SK-N-SH treated with all-trans-retinoic acid at 6 μM for 48 hours (cell line): ENCODE measurements around the gene NXPH2.

Experiments
- ARNTL ChIP-seq: fragments of 450-650 bp; formaldehyde crosslinking; IDR thresholded peaks from 2 replicates; pipeline ENCODE4 v1.5.0; 2020; ENCODE audit warnings: low read depth, mild to moderate bottlenecking, moderate library complexity, borderline replicate concordance
- BACH2 ChIP-seq: fragments of 250-450 bp; sonication (Bioruptor Pico); IDR thresholded peaks from 2 replicates; pipeline ENCODE4 v1.9.0; 2021; ENCODE audit warnings: mild to moderate bottlenecking, borderline replicate concordance
- CSDC2 ChIP-seq: fragments of 250-450 bp; sonication (Bioruptor Pico); IDR thresholded peaks from 2 replicates; pipeline ENCODE4 v1.5.0; 2020; ENCODE audit warnings: mild to moderate bottlenecking, moderate library complexity
- OSR1 ChIP-seq: fragments of 250-450 bp; sonication (Bioruptor Pico); IDR thresholded peaks from 2 replicates; pipeline ENCODE4 v1.8.0; 2022; ENCODE audit warnings: moderate library complexity, mild to moderate bottlenecking, inconsistent platforms
- RARB ChIP-seq: fragments of 250-450 bp; sonication (Bioruptor Pico); IDR thresholded peaks from 2 replicates; pipeline ENCODE4 v1.8.0; 2021; ENCODE audit warnings: mild to moderate bottlenecking, moderate library complexity
- SNAI2 ChIP-seq: fragments of 250-450 bp; sonication (Bioruptor Pico); IDR thresholded peaks from 2 replicates; pipeline ENCODE4 v1.5.0; 2020; ENCODE audit warnings: mild to moderate bottlenecking, moderate library complexity
- TOX ChIP-seq: fragments of 250-450 bp; sonication (Bioruptor Pico); IDR thresholded peaks from 2 replicates; pipeline ENCODE4 v1.8.0; 2021; ENCODE audit warnings: mild to moderate bottlenecking, moderate library complexity, borderline replicate concordance
- ZC3H10 ChIP-seq: fragments of 250-450 bp; sonication (Bioruptor Pico); IDR thresholded peaks from 2 replicates; pipeline ENCODE4 v1.5.1; 2021; ENCODE audit warnings: mild to moderate bottlenecking, moderate library complexity
- ZFP30 ChIP-seq: fragments of 450-650 bp; formaldehyde crosslinking; IDR thresholded peaks from 2 replicates; pipeline ENCODE4 v1.5.0; 2022; ENCODE audit warnings: mild to moderate bottlenecking, moderate library complexity
- ZNF8 ChIP-seq: fragments of 450-650 bp; formaldehyde crosslinking; IDR thresholded peaks from 2 replicates; pipeline ENCODE4 v1.5.0; 2020; ENCODE audit warnings: mild to moderate bottlenecking, moderate library complexity
- TF ChIP-seq, protein P1 (sequence below): fragments of 250-450 bp; sonication (Bioruptor Pico); IDR thresholded peaks from 2 replicates; pipeline ENCODE4 v1.5.0; 2020; ENCODE audit warnings: mild to moderate bottlenecking, moderate library complexity
- TF ChIP-seq, protein P2 (sequence below): fragments of 250-450 bp; sonication (Bioruptor Pico); IDR thresholded peaks from 2 replicates; pipeline ENCODE4 v1.8.0; 2020; ENCODE audit warnings: mild to moderate bottlenecking, moderate library complexity, borderline replicate concordance

DNA sequence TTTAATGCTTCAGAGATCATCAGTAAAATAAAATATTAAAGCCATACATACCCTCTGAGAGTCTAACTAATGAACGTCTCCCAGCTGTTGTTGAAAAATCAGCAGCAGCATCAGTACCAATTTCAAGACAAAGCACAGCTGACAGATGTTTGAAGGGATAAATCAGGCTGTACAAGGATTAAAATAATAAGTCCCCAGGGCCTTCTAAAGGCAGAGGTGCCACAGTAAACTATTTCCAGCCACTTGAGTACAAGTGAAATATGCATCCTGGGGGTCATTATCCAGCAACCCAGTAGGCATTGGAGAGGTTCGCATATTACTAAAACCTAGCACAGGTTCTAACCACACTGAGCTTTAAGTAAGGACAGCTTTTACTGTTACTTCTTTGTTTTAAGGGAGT is 76.9 kb downstream of the NXPH2 start:
- TF ChIP-seq, protein P1, sequence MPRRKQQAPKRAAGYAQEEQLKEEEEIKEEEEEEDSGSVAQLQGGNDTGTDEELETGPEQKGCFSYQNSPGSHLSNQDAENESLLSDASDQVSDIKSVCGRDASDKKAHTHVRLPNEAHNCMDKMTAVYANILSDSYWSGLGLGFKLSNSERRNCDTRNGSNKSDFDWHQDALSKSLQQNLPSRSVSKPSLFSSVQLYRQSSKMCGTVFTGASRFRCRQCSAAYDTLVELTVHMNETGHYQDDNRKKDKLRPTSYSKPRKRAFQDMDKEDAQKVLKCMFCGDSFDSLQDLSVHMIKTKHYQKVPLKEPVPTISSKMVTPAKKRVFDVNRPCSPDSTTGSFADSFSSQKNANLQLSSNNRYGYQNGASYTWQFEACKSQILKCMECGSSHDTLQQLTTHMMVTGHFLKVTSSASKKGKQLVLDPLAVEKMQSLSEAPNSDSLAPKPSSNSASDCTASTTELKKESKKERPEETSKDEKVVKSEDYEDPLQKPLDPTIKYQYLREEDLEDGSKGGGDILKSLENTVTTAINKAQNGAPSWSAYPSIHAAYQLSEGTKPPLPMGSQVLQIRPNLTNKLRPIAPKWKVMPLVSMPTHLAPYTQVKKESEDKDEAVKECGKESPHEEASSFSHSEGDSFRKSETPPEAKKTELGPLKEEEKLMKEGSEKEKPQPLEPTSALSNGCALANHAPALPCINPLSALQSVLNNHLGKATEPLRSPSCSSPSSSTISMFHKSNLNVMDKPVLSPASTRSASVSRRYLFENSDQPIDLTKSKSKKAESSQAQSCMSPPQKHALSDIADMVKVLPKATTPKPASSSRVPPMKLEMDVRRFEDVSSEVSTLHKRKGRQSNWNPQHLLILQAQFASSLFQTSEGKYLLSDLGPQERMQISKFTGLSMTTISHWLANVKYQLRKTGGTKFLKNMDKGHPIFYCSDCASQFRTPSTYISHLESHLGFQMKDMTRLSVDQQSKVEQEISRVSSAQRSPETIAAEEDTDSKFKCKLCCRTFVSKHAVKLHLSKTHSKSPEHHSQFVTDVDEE (CRISPR knock-in tag), result no peak
- no peak for TF ChIP-seq ARNTL
- no peak for TF ChIP-seq ZFP30 (CRISPR knock-in tag)
- no peak for TF ChIP-seq TOX
- TF ChIP-seq RARB (CRISPR knock-in tag), result no peak
- TF ChIP-seq CSDC2 (CRISPR knock-in tag), result no peak
- TF ChIP-seq BACH2, result no peak
- TF ChIP-seq, protein P2, sequence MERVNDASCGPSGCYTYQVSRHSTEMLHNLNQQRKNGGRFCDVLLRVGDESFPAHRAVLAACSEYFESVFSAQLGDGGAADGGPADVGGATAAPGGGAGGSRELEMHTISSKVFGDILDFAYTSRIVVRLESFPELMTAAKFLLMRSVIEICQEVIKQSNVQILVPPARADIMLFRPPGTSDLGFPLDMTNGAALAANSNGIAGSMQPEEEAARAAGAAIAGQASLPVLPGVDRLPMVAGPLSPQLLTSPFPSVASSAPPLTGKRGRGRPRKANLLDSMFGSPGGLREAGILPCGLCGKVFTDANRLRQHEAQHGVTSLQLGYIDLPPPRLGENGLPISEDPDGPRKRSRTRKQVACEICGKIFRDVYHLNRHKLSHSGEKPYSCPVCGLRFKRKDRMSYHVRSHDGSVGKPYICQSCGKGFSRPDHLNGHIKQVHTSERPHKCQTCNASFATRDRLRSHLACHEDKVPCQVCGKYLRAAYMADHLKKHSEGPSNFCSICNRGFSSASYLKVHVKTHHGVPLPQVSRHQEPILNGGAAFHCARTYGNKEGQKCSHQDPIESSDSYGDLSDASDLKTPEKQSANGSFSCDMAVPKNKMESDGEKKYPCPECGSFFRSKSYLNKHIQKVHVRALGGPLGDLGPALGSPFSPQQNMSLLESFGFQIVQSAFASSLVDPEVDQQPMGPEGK (CRISPR knock-in tag), result no peak
- no peak for TF ChIP-seq SNAI2 (CRISPR knock-in tag)
- TF ChIP-seq ZNF8 (CRISPR knock-in tag), result no peak
- no peak for TF ChIP-seq ZC3H10
- no peak for TF ChIP-seq OSR1 (CRISPR knock-in tag)
